ENCODE data around the gene C19orf47.

GRCh38 chr19:40377876-40378385 lies 29.7 kb upstream of the C19orf47 start:
- TF ChIP-seq CTCF (conservative IDR thresholded peaks at IDR 0.05): no peak
- TF ChIP-seq EZH2 (IDR thresholded peaks at IDR 0.05; ENCODE audit: low read depth): no peak

Data from PC-9 (cell line).